T-helper 22 cell (primary cell): ENCODE results near the gene MLPH.
A peak's percentile ranks its signal among the peaks of the same experiment; 100 is the strongest.

Source experiments
- DNase-seq: peaks from one replicate; pipeline ENCODE4 v3.0.0-alpha.2; 2020; ENCODE audit warnings: low read depth

The MLPH gene

DNA sequence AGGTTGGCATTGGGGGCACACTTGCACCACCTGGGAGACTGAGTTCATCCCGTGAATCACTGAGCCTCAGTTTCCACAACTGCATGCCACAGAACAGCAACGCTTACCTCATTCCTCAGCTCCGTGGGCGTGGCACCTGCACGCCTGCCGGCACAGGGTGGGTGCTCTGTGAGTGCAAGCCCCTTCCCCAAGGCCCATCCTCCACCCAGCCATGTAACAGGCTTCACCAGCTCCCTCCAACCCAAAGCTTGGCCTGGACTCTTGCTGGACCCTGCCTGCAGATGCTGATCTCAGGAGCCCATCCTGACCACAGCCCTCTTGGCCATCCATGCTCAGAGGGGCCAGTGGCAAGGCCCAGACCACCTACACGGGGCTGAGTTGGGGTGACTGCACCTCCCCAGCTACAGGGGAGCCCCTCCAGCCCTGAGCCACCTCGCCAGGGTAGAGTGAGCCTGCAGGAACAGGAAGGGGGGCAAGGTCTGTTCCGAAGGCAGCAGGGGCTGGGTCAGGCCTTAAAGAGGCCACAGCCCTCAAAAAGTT, 81.1 kb downstream of the MLPH start:
- DNase-seq, result no peak

DNA sequence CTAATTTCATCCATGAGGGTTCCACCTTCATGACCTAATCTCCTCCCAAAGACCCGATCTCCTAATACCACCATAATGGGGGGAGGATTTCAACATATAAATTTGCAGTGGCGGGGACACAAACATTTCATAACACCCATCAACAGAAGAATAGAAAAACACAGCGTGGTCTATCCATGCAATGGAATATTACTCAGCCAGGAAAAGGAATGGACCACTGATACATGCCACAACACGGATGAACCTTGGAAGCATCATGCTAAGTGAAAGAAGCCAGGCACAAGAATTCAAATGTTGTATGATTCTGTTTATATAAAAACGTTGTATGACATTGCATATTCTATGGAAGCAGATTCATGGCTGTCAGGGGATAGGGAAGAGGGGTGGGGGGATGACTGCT, 82.0 kb downstream of the MLPH start:
- no peak for DNase-seq

DNA sequence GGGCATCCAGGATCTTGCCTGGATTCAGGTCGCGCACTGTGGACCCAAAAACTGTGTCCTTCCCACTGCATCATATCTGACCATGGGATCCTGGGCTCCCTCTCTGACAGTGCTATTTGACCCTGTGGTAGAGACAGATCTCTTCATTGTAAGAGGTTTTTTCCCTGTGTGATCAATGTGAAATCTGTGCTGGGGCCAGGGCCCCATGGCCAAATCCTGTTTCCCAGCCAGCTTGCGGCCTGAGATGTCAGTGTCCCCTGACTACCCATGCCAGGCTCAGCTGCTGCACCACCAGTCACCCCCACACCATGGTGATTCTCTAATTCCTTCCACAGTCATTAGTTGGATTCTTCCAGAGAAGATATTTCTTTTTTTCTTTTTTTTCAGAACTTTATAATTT, 82.8 kb downstream of the MLPH start:
- no peak for DNase-seq

DNA sequence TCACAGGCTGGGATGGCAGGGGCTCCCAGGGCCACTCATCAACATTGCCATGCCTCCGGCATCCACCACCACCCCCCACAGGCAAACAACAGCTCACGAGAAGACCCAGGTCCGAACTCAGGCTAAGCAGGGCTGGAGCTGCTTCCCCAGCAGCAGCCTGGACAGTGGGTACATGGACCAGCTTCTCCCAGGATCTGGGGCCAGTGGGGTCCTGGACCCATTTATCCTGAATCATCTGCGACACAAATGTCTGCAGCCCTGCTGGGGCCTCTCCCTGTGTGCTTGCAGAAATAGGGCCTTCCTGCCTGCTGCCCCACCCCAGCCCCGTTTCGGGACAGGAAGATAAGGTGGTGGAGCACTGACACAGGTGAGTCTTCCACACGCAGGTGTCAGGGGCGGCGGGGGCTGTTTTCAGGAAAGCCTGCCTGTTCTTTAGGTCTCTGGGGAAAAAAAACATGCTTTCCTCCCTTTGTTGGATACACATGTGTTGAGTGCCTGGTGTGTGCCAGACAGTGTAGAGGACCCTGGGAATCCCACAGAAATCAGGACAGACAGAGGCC, 83.8 kb downstream of the MLPH start:
- DNase-seq, result no peak

DNA sequence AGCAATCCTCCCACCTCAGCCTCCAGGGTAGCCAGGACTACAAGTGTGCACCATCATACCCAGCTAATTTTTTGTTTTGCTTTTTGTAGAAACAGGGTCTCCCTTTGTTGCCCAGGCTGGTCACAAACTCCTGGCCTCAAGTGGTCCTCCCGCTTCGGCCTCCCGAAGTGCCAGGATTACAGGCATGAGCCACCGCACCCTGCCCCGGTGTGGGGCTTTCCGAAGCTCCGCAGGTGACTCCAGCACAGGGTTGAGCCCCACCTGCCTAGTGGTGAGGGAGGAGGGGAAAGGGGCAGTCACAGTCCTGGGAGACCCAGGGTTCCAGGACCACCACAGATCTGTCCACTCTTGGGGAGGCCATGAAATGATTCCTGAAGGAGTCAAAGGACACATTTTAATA, 84.5 kb downstream of the MLPH start:
- no peak for DNase-seq

DNA sequence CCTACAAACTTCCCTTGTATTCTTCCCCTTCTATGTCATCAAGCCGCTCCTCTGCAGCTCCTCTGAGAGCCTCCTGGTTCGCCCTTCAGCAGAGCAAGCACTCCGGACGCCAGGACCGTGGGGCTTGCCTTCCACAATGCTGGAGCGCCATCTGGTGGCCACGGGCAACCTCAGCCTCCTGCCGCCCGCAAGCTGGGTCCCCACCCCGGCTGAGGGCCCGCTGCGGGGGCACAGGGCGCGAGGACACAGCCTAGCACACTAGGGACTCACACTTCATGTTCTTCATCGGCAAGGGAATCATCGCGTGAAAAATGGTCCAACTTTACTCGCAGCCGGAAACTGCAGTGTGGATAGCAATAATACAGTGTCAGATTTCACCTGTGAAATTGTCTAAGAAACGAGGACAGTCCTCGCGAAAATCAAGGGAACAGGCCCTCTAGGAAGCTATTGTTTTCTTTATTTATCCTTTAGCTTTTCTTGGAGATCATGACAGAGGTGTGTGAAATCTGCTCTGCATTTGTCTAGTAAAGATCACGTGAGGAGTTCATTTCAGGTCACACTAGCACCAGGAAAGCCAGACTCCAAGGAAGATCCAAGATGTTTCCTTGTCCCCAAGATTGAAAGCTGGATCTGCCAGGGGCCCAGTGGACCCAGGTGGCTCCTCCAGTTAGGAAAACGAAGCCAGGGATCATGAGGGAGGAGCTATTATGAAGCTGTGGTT, 85.1 kb downstream of the MLPH start:
- peak; percentile 53 for DNase-seq

DNA sequence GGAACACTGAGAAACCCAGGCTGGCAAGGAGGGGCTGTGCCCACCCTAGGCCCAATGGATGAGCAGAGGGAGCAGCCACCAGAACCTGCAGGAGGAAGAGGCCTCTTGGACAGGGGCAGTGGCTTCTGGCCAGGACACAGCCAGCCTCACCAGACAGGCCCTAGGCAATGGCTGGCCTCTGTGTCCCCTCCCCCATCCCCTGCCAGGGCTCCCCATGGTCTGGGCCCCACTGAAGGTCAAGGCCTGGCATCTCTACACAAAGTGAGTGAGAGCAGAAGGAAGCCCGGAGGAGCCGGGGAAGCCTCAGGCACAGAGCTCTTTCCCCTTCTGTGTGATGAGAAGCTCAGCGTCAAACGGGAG, 85.7 kb downstream of the MLPH start:
- no peak for DNase-seq

DNA sequence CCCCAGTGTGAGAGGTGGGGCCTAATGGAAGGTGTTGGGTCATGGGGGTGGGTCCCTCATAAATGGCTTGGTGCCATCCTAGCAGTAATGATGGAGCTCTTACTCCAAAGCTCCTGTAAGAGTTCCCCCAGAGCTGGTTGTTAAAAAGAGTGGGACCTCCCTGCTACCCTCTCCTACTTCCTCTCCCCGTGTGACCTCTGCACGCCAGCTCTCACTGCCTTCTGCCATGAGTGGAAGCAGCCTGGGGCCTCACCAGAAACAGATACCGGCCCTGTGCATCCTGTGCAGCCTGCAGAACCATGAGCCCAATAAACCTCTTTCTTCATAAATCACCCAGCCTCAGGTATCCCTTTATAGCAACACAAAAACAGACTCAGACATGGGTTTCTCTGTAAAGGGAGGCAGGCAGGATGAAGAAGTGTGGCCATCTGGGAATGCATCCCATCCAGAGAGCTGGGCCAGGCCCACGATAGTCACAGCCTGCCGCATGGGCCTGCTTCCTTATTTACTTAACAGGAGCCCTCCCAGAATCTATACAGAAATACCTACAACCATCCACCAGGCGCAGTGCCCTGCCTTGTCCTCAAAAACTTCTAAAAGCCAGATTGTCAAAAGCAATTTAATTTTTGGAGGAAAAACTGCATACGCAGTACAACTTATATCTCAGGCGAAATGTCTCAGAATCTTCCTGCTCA, 86.8 kb downstream of the MLPH start:
- DNase-seq, result no peak

DNA sequence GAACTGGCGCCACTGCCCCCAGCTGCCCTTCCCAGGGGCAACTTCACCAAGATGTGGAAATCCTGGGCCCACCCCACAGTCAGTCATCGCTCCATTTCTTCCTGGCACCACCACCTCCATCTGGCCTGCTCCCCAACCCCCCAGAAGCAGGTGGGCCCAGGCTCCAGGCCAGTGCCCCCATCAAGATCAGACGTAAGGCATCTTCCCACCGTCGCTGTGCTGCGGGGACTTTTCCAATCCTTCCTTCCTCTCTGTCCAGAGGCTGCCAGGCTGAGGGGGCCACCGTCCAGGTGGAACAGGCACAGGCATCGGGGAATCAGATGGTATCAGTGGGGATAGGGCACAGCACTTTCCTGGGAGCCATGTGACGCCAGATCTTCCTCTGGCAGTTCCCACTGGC, 87.4 kb downstream of the MLPH start:
- no peak for DNase-seq

DNA sequence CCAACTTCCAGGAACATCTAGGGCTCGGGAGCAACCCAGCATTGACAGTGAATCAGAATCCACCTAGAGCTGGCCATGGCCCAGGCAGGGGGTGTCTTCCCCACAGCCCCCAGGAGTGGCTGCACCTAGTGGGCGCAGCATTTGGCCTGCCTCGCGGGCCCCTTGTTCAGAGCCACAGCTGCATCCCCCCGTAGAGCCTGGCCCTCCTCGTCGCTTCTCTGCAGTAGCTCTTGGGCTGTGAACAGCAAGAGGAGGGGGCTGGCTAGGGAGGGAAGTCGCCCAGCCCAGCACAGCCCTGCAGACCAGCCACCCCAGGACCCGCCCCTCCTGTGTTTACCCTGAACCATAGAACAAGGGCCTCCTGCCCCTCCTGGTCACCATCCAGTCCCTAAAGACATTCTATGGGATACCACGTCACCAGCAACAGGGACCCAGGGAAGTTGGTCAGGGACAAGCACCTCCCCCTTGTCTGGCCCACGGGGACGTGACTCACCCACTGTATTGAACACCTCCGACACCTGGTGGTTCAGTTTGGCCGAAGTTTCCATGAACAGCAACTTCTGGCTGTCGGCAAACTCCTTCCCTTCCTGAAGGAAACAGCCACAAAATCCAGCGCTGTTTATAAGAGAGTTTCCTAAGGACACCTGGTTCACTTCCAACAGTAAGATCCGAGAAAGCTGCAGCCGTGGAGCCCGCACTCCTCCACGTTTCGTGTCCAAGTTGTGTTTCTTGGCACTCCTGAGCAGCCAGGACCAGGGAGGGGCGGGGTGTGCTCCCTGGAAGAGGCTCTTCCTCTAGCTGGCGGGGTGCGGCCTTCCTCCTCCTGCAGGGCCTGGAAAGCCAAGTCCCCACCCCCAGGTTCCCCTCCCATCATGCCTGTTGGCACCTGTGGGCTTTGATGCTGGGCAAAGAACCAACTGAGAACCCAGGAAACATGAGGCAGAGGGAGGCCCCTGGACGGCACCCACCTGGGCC, 88.1 kb downstream of the MLPH start:
- DNase-seq, result no peak

DNA sequence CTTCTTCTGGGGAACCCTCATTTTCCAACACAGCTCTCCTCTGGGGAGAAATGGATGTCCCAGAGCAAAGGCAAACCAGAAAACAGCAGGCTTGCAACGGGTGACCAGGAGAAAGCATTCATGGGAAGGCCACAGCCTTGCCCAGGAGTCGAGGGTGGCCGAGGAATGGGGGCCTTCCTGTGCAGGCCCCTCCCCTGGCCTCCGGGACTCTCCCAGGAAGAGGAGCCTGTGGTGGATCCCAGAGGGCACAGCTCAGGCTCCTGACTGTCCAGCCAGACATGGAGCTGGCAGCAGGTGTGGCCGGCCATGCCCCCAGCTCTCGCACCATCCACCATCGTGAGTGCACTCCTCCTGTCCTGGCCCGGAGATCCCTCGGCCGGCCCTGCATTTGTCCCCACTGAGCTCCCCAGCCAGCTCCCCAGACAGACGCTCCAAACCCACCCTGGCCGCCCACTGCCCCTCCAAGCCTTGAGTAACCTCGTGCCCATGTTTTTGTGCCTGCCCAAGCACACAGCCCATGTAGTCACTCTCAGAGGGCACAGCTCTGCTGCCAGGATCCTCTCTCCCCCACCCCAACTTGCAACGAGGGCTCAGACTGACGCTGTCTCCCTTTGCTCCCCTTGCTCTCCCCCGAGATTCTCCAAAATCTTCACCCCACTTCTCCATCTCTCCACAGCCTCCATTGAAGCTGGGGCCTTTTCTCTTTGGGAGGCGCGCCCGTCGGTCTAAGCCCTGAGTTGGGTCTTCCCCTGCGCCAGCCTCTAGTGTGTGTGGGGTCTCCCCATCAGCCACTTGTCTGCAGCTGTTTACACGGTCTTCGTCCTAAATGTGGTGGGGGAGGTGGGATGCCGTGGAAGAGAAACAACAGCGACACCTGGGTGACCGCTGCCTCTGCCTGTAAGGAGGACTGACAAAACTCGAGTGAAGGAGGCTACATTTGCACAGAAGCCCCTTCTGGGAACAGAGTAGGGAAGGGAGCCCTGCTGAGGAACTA, 89.1 kb downstream of the MLPH start:
- DNase-seq, result no peak

DNA sequence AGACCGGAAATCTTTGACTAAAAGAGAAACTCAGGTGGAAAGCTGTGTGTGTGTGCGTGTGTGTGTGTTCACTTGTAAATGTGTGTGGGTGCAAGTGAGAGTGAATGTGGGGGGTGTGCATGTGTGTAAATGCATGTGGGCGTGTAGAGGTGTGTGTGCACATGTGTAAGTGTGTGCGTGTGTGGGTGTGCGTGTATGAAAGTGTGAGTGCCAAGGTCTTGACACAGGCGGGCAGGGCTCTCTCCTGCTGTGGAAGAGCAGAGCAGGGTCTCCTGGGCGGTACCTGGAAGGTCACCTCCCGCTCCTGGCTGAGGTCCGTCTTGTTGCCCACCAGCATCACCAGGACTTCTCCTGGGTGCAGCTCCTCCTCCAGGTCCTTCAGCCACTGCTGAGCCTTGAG, 89.9 kb downstream of the MLPH start:
- no peak for DNase-seq

DNA sequence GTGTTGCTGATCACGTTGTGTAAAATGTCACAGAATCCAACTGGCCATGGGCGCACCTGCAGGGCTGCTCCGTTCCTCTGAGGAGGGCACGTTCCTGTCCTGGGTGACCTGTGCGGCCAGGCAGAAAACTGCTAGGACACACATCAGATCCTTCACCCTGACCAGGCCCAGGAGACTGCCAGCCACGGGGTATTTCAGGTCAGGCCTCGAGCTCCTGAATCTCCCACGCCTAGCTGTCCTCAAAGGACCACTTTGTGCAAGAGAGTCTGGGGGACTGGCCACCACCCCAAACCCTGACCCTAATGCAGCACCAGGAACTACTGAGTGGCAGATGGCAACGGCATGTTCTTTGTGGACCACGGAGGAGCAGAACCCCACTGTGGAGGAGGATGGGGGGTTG, 90.4 kb downstream of the MLPH start:
- no peak for DNase-seq

DNA sequence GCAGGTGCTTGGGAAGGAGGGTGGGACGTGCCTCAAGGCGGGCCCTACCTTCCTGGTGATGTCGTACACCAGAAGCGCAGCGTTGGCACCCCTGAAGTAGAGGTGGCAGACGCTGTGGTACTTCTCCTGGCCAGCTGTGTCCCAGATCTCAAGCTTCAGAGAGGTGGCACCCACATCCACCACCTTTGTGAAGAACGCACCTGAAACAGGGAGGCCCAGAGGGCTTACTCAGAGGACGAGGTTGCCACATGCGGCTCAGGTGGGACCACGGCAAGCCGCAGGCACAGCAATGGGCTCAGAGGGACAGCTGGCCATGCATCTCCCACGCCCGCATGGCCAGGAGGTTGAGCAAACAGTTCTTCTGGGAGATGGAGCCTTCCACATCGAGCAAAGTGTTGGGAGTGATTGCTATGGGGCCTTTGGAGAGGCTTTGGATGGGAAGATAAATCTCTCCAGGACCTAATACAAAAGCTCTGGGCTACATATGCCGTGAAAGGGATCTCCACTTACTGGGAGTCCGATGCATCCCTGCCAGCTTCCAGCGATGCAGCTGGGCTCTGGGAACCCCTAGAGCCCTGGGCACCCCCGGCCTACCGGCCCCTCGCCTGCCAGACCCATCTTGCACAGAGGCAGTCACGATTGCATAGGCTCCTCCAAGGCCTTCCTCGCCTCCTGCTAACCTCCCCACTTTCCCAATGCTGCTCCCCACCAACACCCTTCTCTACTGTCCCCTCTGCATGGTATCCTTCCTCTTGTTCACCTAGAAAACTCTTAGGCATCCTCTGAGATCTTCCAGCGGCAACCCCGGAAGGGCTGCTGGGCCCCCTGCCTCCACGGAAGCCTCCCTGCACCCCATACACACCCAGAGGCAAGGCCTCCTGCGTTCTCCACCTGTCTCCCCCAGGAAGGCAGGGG, 91.2 kb downstream of the MLPH start:
- DNase-seq, result no peak

DNA sequence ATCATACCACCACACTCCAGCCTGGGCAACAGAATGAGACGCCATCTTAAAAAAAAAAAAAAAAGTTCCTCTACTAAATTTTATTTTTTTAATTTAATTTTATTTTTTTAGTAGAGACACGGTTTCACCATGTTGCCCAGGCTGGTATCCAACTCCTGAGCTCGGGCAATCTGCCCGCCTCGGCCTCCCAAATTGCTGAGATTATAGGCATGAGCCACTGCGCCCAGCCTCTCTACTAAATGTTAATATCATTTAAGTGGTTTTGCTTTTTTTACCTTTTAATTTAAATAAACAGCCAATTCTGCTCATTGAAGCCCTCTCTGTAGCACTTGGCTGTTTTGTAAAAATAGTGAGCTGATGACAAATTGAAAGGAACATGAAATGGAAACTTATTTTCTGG, 94.3 kb downstream of the MLPH start:
- DNase-seq, result no peak

DNA sequence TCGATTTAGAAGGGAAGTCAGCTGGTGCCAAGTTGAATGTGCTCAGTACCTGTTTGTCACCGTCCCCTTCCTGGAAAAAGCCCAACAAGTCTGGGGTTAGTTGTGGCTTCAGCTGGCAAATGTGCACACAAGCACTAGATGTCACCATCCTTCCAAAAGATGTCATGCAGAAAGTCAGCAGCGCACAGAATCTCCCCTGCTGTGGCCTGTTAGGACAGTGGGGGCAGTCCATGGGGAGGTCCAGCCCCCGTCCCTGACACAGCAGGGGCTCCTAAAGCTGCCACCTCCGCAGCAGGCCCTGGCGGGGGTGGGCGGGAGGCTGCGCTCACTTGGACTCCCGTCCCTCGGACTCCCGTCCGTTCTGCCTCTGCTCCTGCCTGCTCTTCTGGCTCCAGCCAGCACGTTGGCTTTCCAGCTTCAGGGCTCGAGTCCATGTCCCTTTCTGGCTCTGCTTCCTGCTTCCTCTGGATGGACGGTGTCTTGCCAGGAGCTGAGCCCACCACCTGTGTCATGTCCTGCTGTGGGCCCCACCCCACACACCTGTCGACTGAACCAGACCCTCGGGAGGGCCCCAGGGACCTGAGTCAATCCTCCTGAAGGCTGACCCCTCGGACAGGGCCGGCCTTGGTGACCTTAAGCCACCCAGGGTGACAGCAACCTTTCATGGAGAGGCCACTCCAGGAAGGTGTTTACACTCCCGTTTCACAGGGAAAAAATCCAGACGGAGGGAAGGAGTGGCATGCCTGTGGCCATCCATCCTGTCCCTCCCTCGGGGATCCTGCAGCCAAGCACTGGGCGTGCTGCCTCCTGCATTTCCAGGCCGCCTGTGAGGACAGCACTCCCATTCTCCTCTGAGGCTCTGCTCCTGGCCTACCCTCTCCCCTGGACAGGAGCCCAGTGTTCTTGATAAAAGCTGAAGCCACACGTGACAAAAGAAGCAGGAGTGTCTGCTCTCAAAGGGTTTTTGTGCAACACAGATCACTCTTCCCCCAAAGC, 95.0 kb downstream of the MLPH start:
- DNase-seq, result no peak

DNA sequence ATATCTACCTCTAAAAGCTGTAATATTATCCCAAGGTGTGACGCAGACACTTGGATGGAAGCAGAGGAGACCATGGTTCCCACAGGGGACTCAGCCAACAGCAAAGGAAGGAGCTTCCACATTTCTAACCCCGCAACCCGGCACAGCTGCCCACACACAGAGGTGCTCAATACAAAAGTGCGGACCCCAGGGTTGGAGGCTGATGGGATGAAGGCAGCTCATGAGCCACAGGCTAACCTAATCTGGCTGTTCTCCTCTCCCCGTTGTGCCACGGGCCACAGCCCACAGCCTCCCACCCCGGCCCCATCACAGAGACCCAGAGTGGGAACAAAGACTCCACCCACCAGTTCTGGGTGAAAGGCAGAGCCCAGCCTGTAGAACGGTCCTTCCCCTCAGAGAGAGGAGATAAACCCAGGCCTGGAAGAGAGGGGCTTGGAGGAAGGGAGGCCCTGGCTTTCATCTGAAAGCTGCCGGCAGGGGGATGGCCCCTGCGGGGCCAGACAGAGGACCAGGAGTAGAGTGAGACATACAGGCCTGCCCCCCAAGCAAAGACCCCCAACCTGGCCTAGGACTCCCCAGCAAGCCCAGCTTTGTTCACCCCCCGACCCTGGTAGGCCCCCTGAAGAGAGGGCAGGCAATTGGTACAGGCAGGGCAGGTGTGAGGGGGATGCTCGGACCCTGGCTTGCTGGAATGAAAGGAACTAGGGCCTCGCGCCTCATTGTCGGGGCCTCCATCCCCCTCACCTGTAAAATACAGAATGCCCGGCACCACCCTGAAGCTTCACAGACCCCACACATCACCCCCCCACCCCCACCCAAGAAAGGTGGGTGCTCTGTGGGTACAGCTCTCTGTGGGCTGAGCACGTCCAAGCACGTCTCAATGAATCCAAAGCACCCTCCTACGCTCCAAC, 96.6 kb downstream of the MLPH start:
- DNase-seq, result no peak
